Stimulated activated CD4-positive, alpha-beta T cell treated with anti-CD3 and anti-CD28 coated beads, Interleukin-1b, Interleukin-23, amount 100 ng/mL, for 1 hour (primary cell): Measurements from ENCODE around the gene RALGPS1.
"Not testable (repeated sequence)": the region's sequence is repeated elsewhere in the genome, so short reads cannot be mapped to it uniquely, and the experiment has no call there.

Experiments used
- DNase-seq, 2 donors: peaks; one replicate each; pipeline ENCODE4 v3.0.0-alpha.2; 2020; ENCODE audit warnings: low read depth in 2 of 2

The RALGPS1 gene

DNA sequence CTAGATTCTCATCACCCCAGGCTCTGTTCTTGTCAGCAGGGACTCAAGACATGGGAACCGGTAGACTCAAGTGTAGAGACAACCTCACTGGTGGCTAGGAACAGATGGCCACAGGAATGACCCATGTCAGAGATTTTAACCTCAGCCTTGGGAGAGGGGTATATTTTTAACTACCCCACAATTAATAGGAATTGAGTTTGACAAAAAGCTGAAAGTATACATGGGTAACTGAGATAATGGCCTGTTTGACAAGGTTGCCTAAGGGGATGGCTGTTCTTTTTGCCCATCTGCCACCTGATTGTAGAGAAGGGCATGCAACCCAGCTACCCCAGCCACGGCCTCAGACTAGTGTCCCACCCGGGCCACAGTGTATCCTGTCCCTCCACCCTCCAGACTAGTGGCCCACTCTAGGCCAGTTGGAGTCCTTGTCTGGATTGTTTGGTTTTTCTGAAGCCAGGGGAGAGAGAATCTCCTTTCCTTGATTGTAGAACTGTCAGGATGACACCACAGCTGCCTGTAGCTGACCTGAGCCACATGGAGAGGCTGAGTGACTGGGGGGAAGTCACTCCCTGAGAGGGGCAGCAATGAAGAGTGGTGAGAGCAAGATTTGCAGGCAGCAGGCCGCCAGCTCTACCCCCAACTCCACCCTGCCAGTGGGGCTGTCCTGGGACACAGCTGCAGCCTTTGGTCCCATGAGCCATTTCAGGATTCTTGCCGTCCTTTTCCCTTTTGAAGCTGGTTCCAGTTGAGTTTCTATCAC, 222.5 kb downstream of the RALGPS1 start:
- no peak for DNase-seq

DNA sequence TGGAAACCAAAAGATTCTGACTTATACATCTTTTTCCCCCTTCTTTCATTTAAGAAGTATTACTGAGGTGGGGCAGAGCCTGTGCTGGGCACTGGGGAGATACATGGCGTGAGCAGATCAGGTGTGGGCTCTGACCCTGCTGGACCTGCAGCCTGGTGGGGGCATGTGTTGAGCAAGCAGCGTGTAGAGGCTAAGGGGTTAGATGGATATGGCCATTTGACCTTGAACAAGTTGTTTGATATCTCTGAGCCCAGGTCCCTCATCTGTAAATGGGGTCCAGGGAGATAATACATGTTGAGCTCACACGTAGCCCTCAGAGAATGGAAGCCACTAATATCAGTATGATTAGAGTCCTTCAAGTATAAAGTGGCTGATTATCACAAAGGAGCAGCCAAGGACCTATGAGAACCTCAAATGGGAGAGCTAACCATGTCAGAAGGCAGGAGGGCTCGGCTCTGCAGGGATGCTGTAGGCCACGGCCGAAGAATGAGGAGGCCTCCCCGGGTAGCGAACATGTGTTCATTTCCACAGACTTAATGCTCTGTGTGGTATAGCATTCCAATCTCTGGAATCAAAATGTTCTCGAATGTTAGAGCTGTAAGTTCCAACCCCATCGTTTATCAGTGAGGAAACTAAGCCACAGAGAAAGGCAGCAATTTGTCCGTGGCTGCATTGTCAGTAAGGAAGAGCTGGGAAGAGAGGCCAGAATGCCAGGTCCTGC, 223.2 kb downstream of the RALGPS1 start:
- no peak for DNase-seq

DNA sequence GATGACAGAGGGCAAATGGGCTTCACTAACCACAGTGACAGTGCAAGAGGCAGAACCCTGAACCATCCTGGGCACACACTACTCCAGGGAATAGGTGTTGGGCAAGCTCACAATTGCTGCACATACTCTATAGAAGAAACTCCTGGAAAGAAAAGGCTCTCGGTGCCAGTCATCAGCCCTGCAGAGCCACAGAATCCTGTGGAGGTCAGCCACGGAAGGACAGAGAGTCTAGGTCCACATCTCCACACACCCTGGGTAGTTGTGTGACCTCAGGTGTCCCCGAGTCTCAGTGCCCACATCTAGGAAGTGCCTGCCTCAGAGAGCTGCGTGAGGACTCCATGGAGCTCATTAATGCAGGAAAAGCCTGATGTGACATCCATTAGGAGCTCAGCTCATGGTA, 223.9 kb downstream of the RALGPS1 start:
- no peak for DNase-seq

GRCh38 chr9:127139071-127139731, 224.6 kb downstream of the RALGPS1 start:
- no peak for DNase-seq

GRCh38 chr9:127139775-127140174, 225.2 kb downstream of the RALGPS1 start:
- no peak for DNase-seq

GRCh38 chr9:127140181-127140580, 225.6 kb downstream of the RALGPS1 start:
- DNase-seq, result no peak

- no peak for DNase-seq
Measured at GRCh38 chr9:127140842-127141675, 226.5 kb downstream of the RALGPS1 start.

DNA sequence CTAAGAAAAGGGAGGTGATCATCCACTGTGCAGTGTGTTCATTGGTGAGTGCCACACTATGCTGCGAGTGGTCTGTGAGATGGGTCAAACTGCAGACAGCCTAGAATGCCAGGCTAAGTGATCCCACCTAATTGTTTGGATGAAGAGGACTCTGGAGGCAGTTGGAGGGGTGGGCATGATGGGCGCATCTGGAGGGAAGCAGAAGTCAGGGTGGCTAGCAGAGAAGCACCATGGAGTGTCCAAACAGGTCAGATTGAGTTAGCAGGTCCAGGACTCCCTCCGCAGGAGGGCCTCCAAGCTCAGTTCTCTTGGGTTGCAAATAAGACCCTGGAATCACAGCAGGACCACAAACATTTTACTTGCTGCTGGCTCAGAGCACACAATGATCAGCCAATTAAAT, 227.7 kb downstream of the RALGPS1 start:
- DNase-seq, result no peak

DNA sequence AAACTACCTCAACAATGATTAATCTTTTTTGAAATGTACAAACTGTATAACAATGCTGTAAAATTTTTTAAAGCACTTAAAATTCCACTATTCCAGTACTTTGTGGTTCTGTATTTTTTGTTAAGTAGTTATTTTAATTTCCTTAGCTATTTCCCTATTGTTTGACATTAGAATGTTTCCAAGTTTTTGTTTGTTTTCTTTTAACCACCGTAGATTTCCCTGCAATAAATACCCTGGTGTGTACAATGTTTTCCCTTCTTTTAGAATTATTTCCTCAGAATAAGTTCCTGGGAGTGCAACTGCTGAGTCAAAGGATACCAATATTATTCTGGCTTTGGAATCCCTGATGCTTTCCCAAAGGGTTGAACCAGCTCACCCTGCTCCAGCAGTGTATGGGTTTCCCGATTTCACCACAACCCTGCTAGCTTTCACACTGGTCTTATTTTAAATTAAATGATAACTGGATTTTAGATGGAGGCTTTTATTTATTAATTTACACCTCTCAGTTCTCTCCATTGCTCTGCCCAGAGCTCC, 228.4 kb downstream of the RALGPS1 start:
- DNase-seq, result no peak

DNA sequence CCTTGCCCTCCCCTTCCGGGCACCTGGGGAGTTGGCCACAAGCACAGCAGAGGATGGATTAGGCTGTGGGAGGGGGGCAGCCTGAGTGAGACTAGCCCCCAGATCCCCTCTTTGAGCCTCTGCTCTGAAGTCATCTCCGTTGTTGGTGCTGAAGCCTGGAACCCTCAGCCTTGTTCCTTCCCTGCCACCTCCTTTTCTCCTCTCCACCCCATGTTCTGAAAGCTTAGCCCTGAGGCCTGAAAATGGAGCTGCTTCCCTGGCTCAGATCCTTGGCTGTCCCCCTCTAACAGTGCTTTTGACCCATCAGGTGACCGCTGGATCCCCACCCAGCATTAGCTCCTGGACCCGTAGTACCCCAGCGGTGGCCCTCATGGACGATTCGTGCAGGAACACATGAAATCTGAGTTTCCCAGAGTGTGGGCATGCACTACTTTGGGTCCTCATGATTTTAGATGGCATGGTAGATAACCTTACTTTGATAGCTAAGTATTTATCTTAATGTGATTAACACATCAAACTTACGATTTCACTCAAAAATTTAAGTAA, 229.4 kb downstream of the RALGPS1 start:
- DNase-seq, result no peak

DNA sequence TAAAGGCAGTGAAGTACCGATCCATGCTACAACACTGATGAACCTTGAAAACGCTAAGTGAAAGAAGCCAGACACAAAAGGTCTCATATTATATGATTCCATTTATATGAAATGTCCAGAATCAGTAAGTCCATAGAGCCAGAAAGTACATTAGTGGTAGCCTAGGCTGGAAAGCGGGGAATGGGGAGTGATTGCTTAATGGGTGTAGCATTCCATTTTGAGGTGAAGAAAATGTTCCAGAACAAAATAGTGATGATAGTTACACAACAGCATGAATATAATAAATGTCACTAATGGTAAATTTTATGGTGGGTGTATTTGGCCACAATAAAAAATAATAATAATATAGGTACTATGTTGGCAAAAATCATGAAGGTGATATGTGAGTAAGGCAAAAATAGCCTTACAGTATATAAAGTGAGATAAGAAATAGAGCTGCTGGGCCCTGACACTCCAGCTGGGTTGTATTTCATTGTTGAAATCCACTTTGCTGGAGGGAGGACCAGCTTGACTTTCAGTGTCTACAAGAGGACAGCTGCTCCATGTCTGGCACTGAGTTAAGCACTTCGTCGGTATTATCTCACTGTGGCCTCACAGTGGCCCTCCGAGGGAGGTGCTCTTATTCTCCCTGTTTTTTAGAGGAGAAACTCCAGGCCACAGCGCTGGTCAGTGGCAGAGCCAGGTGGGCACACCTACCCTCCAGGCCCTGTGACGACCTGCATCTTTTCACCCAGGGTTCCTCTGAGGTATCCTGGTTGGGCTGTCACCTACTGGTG, 230.3 kb downstream of the RALGPS1 start:
- DNase-seq, result no peak

DNA sequence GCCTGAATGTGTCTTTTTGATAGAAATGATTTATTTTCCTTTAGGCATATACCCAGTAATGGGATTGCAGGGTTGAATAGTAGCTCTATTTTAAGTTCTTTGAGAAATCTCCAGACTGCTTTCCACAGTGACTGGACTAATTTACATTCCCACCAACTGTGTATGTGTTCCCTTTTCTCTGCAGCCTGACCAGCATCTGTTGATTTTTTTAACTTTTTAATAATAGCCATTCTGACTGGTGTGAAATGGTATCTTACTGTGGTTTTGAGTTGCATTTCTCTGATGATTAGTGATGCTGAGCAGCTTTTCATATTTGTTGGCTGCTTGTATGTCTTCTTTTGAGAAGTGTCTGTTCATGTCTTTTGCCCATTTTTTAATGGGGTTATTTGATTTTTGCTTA, 232.3 kb downstream of the RALGPS1 start:
- not testable (repeated sequence) for DNase-seq

- no peak for DNase-seq
Measured at GRCh38 chr9:127147251-127147650, 232.7 kb downstream of the RALGPS1 start.

- DNase-seq, result no peak
Measured at GRCh38 chr9:127148014-127148413, 233.4 kb downstream of the RALGPS1 start.

DNA sequence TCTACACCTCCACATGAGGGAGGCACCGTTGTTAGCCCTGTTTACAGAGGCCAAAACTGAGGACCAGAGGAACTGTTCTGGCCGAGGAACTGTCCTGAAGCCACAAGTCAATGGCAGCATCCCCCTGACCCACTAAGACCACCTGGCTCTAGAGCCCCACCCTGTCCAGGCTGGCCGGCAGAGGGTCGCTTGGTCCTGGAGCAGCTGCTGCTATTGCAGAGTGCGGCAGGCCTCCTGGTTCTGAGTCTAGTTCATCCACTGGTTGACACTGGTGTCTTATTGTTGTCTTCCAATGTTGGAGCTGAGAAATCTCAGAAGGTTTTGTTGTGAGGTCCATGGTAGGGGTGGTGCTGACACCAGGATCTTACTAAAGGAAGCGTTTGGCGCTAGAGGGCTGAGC, 234.4 kb downstream of the RALGPS1 start:
- no peak for DNase-seq

- no peak for DNase-seq
Measured at GRCh38 chr9:127149463-127150390, 235.1 kb downstream of the RALGPS1 start.

GRCh38 chr9:127153501-127153900, 238.9 kb downstream of the RALGPS1 start:
- DNase-seq, result no peak

GRCh38 chr9:127154003-127154389, 239.4 kb downstream of the RALGPS1 start:
- no peak for DNase-seq

GRCh38 chr9:127154390-127155191, 240.0 kb downstream of the RALGPS1 start:
- no peak for DNase-seq
